ENCODE data around the gene BGN.

The BGN gene

DNA sequence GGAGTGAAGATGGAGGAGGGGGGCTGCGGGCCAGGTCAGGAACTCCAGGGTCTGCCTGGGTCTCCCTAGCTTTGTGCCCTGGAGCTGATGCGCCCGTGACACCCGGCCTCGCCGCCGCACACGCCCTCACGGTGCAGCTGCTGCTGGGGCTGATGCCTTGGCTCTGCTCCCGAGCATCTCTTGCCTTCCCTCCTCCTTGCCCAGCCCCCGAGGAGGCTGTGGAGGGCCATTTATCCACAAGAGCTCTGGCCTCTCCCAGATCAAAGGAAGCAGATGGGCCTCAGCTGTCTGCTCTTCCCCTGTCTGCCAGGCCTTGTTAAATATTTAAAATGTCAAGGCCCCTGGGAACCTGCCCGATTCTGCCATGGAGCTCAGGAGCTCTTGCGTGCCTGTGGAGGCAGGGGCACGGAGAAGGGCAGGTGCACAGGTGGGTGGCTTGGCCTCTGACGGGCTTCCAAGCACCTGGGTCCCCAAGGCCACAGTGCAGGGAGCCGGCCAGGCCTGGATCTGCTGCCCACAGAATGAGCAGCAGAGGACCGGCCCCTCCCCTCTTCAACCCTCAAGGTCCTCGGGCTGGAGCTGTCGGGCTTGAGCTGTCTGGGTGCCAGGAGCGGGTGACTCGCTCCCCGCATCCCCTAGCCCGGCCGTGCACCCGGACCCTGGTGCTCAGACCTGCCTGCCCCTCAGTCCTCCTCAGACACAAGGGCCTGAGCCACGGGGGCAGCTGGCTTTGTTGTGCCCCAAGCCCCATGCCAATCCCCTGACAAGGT lies 42.9 kb downstream of the BGN start:
- DNase-seq: no peak

DNA sequence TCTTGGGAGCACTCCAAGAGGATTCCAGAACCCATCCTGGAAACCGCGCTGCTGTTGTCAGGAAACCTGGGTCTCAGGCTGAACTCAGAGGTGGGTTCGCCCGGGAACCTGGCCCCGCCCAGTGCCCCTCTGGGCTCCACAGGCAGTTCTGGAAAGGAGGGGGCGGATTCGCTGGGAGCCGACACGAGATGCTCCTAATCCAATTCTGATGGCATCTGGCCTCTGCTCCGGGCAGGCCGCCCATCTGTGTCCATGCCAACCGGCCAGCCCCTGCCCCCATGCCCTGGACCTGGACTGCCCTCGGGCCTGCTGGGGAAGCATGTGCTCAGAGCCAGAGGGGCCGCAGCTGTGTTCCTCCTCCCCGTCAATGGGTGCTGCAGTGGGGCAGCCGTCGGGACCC lies 43.6 kb downstream of the BGN start:
- no peak for DNase-seq

DNA sequence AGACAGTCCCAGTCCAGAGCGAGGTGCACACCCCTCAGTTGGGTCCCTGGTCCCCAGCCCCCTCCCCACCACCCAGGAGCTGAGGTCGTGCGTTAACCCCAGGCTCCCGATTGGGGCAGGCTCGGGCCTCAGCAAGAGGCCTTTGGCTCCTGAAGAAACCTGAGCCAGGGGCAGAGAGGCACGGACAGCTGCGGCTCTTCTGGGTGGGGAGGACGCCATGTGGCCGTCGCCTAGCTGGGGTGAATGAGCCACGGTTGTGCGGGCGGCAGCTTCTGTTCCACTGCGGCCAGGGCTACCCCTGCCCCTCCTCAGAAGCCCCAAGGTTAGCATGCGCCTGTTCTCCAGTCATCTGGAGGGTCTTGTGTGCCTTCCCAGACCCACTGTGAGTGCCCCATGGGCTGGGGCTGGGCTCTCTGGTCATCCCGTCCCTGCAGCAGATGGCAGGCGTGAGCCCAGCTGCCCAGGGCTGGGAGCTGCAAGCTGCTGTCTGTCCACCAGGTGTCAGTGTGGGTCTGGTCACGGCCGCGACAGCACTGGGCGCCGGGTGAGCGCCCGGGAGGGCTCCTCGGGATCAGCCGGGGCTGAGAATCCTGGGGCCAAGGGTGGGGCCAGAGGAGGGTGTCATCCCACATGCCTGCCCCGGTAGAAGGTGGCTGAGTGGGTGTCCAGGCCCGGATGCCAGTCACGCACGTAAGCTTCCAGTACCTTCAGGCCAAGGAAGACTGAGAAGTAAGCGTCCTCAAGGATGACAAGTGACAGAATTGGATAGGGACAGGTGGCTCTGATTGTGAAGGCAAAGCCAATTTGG lies 44.6 kb downstream of the BGN start:
- peak; percentile 18 for DNase-seq

DNA sequence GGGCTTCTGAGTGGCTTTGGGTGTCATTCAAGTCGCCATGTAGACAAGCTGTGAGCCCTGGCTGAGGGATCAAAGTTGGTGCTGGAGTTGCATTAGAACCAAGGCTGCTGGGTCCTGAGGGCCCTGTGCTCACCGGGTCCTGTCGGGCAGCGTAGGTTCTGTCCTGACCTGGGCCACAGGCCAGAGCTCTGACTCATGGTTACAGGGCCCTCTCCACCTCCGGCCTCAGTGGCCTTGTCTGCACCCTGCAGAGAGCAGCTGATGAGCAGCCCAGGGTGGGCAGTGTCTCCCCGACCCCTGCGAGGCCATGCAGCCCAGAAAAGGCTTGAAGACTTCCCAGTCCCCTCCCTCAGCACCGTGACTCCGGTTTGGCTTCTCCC lies 45.2 kb downstream of the BGN start:
- DNase-seq: no peak

DNA sequence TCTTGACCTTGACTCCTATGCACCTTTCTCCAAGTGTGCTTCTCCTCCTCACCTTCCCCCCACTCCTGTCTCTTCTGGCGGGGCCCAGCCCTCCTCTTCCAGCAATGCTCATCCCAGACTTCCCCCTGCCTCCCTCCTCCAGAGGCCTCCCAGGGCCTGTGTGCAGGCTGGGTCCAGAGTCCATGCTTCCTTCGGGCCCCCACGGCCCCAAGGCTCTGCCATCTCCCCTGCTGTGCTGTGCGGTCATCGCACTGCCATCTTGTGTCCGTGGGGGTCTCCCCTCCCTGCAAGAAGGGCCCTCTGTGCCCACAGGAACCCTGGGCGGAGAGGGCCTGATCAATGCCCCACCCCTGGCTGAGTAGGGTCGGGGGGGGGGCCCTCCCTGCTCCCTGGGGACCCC lies 49.9 kb downstream of the BGN start:
- DNase-seq: no peak

DNA sequence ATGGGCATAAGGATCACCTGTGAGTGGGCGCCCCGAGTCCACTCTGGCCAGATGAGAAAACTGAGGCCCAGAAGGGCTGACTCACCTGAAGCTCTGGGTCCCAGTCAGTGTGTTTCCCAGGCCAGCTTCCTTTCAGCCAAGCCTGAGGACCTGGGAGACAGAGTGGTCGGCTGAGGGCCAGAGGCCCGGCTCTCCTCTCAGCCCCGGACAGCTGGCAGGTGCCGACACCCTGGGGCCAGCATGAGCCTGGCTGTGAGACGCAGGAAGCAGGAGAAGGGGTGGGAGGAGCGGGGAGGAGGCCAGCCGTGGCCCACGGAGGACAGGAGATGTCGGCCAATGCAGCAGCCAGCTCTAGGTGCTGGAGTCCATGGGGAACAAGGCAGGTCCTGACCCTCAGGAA lies 51.6 kb downstream of the BGN start:
- no peak for DNase-seq

DNA sequence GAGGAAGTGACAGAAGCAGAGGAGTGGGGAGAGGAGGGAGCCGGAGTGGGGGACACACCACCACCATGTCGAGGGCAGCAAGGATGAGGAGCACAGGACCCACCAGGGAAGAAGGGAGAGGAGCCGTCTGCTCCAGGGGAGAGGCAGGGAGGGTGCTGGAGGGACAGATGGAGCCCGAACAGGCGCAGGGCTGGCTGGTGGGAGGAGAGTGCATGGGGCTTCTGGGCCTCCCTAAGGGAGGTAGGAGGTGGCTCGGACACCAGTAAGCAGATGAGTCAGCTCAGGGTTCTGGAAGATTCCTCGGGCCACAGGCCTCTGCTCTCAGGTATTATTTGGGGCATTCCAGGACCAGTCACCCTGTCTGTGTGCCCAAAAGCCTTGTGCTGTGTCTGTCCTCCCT lies 52.4 kb downstream of the BGN start:
- no peak for DNase-seq

DNA sequence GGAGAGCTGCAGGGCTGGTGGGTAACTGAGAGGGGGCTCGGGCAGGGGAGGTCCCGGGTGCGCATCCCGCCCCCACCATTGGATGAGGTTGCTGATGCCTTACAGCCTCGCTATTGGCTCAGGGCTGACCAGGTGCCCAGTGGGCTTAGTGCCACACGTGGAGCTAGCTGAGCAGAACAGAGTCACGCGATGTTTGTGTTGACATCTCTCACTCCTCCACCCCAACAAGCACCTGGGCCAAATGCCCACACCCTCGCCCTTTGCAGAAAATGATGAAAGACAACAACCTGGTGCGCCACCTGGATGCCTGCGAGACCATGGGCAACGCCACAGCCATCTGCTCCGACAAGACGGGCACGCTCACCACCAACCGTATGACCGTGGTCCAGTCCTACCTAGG lies 54.5 kb downstream of the BGN start:
- DNase-seq: no peak

DNA sequence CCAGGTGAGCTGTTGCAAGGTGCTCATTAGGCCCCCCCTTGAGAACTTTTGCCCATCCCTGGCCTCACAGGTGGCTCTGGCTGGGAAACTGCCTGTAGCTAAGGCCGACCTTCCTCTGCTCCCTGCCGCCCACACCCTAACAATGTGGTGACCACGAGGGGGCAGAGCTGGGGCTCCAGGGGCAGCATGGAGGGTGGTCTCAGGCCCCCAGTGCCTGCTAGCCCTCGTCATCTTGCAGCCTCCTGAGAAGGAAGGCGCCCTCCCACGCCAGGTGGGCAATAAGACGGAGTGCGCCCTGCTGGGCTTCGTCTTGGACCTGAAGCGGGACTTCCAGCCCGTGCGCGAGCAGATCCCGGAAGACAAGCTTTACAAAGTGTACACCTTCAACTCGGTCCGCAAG lies 55.0 kb downstream of the BGN start:
- no peak for DNase-seq

DNA sequence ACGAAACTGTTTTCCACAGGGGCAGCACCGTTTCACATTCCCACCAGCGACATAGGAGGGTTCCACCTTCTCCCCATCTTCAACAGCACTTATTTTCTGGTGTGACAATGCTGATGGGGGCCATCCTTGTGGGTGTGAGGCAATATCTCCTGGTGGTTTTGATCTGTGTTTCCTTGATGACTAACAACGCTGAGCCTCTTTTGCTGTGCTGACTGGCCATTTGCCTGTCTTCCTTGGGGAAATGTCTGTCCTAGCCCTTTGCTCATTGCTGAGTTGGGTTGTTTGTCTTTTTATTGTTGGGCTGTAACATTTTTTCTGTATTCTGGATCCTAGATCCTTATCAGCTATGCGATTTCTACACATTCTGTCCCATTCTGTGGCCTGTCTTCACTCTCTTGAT lies 56.4 kb downstream of the BGN start:
- no peak for DNase-seq

DNA sequence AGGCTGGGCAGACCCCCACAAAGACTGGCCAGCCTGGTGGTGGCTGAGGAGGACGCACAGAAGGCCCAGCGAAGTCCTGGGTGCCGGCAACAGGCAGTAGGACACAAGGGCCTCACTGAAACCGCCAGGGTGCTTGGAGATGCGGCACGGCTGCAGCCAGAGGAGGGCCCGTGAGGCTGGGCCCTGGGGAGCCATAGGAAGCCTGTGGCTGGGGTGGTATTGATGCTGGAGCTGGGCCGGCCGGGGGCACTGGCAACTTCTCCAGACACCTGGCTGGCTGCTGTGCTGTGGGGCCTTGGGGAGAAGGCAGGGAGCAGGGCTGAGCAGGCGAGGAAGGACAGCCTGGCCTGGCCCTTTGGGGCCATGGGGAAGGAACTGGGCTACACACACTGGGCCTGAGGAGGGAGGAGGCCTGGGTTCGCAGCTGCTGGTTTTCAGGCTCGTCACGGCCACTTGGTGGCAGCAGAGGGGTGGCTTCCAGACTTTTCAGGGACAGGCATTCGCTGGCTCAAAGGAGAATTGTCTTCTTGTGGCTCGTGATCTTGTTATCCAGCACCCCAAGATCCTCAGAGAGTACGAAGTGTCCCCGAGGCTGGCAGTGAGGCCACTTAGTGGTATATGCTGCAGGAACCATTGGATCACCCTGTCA lies 59.9 kb downstream of the BGN start:
- DNase-seq: peak; percentile 3

DNA sequence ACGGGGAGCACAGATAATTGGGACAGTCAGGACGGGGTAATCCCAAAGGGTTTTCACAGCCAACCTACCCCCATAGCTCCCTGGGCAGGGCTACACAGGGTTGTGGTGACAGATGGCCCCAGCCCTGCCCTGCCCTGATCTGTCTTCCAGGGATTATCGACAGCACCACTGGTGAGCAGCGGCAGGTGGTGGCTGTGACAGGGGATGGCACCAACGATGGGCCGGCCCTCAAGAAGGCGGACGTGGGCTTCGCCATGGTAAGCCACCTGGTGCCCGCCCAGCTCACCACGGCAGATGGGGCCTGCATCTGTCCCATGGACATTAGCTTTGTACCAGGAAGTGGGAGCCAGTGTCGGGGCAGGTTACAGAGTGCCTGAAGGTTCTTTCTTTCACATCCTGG lies 62.0 kb downstream of the BGN start:
- DNase-seq: no peak

DNA sequence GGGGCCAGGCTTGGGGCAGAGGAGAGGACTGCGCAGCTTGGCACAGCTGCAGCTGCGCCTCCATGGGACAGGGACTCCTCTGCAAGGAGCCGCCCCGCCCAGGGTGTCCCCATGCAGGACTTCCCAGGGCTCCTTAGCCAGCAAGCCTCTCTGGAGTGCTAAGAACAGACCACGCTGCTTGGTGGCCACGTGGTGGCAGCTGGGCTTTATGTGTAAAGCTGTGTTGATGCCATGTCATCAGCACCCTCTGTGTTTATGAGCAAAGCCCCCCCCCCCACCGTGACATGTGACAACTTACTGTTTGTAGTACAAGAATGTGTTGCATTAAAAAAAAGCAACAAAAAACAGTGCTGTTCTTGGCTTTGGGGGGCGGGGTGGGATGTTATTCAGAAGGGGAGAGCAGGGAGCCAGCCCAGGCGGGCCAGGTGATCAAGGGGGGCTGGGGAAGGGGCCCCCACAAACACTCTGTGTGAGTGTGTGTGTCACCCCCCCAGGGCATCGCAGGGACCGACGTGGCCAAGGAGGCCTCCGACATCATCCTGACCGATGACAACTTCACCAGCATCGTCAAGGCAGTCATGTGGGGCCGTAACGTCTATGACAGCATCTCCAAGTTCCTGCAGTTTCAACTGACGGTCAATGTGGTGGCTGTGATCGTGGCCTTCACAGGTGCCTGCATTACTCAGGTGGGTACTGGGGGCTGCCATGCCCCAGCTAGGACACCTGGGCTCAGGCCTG lies 63.0 kb downstream of the BGN start:
- DNase-seq: no peak
